DMS153 treated with DMSO at 0.1 percent for 48 hours (cell line): ENCODE data around the gene INSIG1.

ENCODE experiments used
- DNase-seq: peaks from one replicate; lab custom pipeline; 2025; ENCODE audit not compliant: unreplicated experiment; lab: John Stamatoyannopoulos, UW

Gene INSIG1

GRCh38 chr7:155284496-155285274 lies 13.0 kb upstream of the INSIG1 start:
- no peak for DNase-seq

- no peak for DNase-seq
These were observed 12.3 kb upstream of the INSIG1 start for GRCh38 chr7:155285423-155285822.

- no peak for DNase-seq
These were observed 11.8 kb upstream of the INSIG1 start for GRCh38 chr7:155285833-155286232.

- no peak for DNase-seq
These were observed 11.0 kb upstream of the INSIG1 start for GRCh38 chr7:155286686-155287085.

DNA sequence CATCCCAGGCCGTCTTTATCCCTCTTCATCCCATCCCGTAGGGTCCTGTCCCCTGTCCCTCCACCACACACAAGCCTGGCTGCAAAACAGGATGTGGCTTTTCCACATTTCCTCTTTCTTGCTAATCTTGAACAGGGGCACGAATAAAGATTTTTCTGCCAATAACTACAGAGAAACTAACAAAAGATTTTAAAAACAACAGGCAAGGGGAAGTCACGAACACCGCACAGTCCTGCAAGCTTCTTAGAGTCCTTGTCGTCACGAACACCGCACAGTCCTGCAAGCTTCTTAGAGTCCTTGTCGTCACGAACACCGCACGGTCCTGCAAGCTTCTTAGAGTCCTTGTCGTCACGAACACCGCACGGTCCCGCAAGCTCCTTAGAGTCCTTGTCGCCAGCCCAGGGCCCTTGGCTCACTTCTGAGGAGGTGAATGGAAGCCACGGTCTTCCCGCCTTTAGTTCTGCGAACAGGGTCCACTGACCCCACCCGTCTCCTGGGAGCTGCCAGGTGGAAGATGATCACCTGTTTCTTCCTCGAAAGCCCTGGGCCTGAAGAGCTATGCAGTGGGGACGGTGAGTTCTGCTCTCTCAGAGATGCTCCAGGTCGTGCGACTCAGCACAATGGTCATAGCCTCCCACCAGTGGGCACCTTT lies 10.3 kb upstream of the INSIG1 start:
- no peak for DNase-seq

- no peak for DNase-seq
These were observed 9.6 kb upstream of the INSIG1 start for GRCh38 chr7:155288055-155288454.

- DNase-seq = no peak
These were observed 8.6 kb upstream of the INSIG1 start for GRCh38 chr7:155289107-155289506.

GRCh38 chr7:155289949-155290501 lies 7.7 kb upstream of the INSIG1 start:
- no peak for DNase-seq

GRCh38 chr7:155291045-155291530 lies 6.6 kb upstream of the INSIG1 start:
- no peak for DNase-seq

- no peak for DNase-seq
These were observed 5.9 kb upstream of the INSIG1 start for GRCh38 chr7:155291729-155292128.

DNA sequence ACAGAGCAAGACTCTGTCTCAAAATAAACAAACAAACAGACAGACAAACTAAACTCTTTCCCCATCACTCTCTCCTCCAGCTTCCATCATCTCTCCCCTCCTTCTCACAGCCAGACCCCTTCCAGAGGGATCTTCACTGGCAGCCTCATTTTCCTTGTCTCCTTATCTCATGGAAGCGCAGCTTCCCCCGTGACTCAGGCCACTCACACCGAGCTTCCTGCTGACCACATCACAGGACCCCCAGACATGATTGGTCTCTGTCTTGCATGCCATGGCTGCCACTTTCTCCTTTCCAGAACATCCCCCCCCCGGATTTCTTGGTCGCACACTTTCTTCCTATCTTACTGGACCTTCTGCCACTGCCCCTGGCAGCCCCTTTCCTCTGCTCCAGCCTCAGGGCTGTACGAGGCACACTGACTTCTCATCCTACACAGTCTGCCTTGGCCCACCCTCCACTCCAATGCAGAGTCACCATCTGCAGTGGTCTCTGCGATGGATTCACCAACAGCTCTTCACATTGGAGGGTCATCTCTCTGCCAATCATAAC lies 4.9 kb upstream of the INSIG1 start:
- DNase-seq = no peak

DNA sequence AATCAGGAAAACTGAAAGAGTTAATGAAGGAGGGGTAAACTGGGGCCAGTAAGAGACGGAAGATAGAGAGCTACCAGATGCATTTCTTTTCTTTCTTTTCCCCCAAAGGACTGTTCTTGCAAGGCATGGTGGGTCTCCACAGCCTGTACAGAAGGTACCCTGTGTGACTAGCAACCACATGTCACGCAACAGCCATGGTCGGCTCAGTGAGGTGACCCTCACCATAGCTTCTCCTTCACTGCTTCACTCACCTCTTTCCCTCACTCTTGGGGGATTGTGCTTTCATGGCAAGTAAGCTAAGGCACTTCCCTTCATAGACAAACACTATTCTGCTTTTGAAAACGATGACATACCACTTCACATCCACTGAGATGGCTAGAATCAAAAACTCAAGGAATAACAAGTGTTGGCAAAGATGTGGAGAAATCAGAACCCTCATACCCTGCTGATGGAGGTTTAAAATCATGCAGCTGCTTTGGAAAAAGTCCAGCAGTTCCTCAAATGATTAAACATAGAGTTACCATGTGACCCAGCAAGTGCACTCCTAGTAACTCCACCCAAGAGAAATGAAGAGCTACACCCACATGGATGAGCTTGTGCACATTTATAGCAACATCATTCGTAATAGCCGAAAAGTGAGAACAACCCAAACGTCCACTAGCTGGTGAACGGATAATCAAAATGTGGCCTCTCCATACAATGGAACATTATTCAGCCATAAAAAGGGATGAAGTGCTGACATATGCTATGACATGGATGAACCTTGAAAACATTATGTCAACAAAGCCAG lies 3.8 kb upstream of the INSIG1 start:
- no peak for DNase-seq

- DNase-seq = no peak
These were observed 3.2 kb upstream of the INSIG1 start for GRCh38 chr7:155294511-155294778.

DNA sequence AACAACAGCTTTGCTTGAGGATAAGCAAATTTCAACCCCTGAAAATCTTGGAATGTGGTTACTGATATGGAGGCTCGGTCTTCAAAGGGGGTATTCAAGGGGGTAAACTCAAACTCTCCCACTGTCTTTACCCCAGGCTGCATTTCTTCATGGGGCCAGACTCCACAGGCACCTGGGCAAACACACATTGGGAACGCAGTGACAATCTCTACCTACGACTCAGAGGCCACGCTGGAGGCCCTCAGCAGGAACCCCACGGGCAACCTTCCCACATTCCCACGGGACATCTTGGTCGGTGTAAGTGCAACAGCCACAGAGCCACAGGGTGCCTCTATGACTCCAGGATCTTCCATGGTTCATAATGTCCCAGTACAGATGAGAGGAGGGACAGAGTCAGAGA lies 2.2 kb upstream of the INSIG1 start:
- no peak for DNase-seq

- DNase-seq = no peak
These were observed 1.5 kb upstream of the INSIG1 start for GRCh38 chr7:155296006-155296787.

GRCh38 chr7:155296788-155297516 lies 726 bp upstream of the INSIG1 start:
- no peak for DNase-seq

DNA sequence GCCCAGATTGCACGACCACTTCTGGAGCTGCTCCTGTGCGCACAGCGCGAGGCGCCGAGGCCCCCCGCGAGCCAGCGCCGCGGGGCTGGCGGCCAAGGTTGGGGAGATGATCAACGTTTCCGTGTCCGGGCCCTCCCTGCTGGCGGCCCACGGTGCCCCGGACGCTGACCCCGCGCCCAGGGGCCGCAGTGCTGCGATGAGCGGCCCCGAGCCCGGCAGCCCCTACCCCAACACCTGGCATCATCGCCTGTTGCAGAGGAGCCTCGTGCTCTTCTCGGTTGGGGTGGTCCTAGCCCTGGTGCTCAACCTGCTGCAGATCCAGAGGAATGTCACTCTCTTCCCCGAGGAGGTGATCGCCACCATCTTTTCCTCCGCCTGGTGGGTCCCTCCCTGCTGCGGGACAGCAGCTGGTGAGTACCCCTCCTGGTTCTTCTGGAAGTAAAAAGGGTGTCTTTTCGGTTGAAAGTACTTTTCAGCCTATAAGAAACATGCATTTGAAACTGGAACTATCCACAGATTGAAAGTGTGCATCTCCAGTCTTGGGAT lies 683 bp downstream of the INSIG1 start:
- DNase-seq = no peak

- peak; percentile 86 for DNase-seq
These were observed 1.3 kb downstream of the INSIG1 start for GRCh38 chr7:155298834-155299534.
